A673 (cell line): Measurements from ENCODE around the gene AURKAIP1.

Experiments used
- CTCF ChIP-seq: fragments of 300-800, 200-600 bp; sonication (generic); conservative IDR thresholded peaks from 2 replicates; pipeline ENCODE4 v1.5.1; 2017; ENCODE audit warnings: low read depth, mild to moderate bottlenecking, antibody characterized with exemption, low read length, moderate library complexity, mixed read lengths
- EZH2 ChIP-seq: fragments of 200-600 bp; sonication (generic); IDR thresholded peaks from 2 replicates; pipeline ENCODE4 v1.6.1; 2017; ENCODE audit warnings: borderline replicate concordance, low read depth, mild to moderate bottlenecking, mixed read lengths, antibody characterized with exemption, low read length; ENCODE audit not compliant: poor library complexity, severe bottlenecking

GRCh38 chr1:1388078-1388472, 13.1 kb upstream of the AURKAIP1 start:
- no peak for TF ChIP-seq CTCF
- TF ChIP-seq EZH2 = no peak
